BE2C (cell line): ENCODE data around the gene CSNK1G3.

ENCODE experiments used
- DNase-seq: peaks from one replicate; pipeline ENCODE4 v3.0.0-alpha.2; 2020
- H3K27me3 ChIP-seq: fragments of 250-450 bp; sonication (Bioruptor Pico); 2 replicates; pipeline ENCODE4 v1.5.1; 2020; ENCODE audit warnings: mild to moderate bottlenecking
- H3K36me3 ChIP-seq: fragments of 250-450 bp; sonication (Bioruptor Pico); 2 replicates; pipeline ENCODE4 v1.5.1; 2020; ENCODE audit warnings: mild to moderate bottlenecking
- H3K4me1 ChIP-seq: fragments of 250-450 bp; sonication (Bioruptor Pico); 2 replicates; pipeline ENCODE4 v1.5.1; 2020
- H3K4me3 ChIP-seq: 2 replicates; pipeline ENCODE4 v1.5.1; 2011; ENCODE audit warnings: low read depth, low read length
- H3K9me3 ChIP-seq: fragments of 250-450 bp; sonication (Bioruptor Pico); 2 replicates; pipeline ENCODE4 v1.5.1; 2020
- CTCF ChIP-seq: IDR thresholded peaks from 2 replicates; pipeline ENCODE4 v1.5.1; 2012; ENCODE audit warnings: mild to moderate bottlenecking, low read depth, low read length

Gene CSNK1G3

GRCh38 chr5:123559434-123559775 is 47.4 kb downstream of the CSNK1G3 start:
- H3K4me1 ChIP-seq = 0 out of 2 replicates have a peak, but pooled peaks cover 3% of the 10 kb centered on the region
- no peak for TF ChIP-seq CTCF
- H3K36me3 ChIP-seq = peaks cover 6% of the 10 kb centered on the region; the same call in 1 of the 2 replicates
- no peak overlapping the region for H3K4me3 ChIP-seq
- H3K9me3 ChIP-seq = no peaks in the 10 kb centered on the region
- no peaks in the 10 kb centered on the region for H3K27me3 ChIP-seq
- DNase-seq = no peak

DNA sequence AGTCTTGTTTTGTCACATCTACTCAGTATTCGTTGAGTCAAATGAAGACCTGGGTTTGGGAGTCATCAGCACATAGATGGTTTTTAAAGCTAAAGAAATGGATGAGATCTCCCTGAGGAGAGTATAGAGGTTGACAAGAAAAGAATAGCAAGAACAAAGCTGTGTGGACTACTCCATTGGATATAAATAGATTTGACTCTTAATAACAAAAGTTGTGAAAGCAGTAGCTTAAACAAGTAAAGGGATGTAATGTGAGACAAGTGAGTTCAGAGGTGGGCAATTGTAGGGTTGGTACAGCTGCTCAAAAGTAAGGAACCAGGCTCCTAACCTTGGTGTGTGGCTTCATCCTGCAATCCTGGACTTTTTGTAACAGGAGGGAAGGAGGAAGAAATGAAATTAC is 49.3 kb downstream of the CSNK1G3 start:
- no peak for DNase-seq
- Histone ChIP-seq H3K9me3 (no peaks in the 10 kb centered on the region), H3K4me3 (no peak overlapping the region), H3K36me3 (peaks cover 6% of the 10 kb centered on the region; the same call in 1 of the 2 replicates), H3K27me3 (no peaks in the 10 kb centered on the region), H3K4me1 (no peaks in the 10 kb centered on the region)
- no peak for TF ChIP-seq CTCF

GRCh38 chr5:123571927-123572326 is 60.0 kb downstream of the CSNK1G3 start:
- Histone ChIP-seq H3K4me1 (no peaks in the 10 kb centered on the region), H3K36me3 (no peaks in the 10 kb centered on the region), H3K9me3 (no peaks in the 10 kb centered on the region), H3K27me3 (no peaks in the 10 kb centered on the region), H3K4me3 (no peak overlapping the region)
- no peak for TF ChIP-seq CTCF
- no peak for DNase-seq

DNA sequence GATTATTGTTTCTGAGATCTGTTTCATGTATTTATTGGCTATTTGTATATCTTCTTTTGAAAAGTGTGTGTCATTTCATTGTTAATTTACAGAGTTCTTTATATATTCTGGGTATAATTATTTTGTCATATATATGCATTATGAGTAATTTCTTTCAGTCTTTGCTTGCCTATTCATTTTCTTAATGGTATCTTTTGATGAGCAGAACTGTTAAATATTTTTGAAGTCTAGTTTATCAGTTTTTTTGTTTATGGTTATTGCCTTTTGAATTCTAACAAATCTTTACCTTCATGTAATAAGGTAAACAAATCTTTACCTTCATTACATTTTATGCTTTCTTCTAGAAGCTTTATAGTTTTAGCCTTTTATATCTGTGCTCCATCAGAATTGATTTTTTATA is 66.4 kb downstream of the CSNK1G3 start:
- Histone ChIP-seq H3K4me1 (no peaks in the 10 kb centered on the region), H3K36me3 (peaks cover 6% of the 10 kb centered on the region), H3K4me3 (no peak overlapping the region), H3K27me3 (no peaks in the 10 kb centered on the region), H3K9me3 (no peaks in the 10 kb centered on the region)
- DNase-seq = no peak
- no peak for TF ChIP-seq CTCF

DNA sequence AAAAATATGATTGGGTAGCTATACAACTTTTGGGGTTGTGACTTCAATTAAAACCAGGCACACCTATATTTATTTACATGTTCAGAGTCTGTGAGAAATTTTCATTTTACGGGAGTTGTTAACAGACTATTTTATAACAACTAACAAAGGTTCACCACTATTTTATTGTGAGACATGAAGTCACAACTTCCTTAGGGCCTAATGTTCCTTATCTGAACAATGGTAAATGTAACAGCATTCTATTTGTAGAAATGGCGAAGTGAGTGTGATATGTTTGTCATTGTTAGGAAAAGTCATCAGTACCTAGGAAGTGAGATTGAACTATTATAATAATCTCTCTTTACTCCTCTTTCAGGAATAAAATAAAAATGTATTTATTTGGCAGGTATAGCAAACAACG is 67.4 kb downstream of the CSNK1G3 start:
- TF ChIP-seq CTCF = no peak
- Histone ChIP-seq H3K4me1 (no peaks in the 10 kb centered on the region), H3K9me3 (no peaks in the 10 kb centered on the region), H3K4me3 (no peak overlapping the region), H3K36me3 (peaks cover 6% of the 10 kb centered on the region), H3K27me3 (no peaks in the 10 kb centered on the region)
- DNase-seq = no peak

GRCh38 chr5:123582550-123583285 is 70.7 kb downstream of the CSNK1G3 start:
- Histone ChIP-seq H3K9me3 (no peaks in the 10 kb centered on the region), H3K36me3 (peaks cover 5% of the 10 kb centered on the region), H3K4me3 (no peak overlapping the region), H3K27me3 (no peaks in the 10 kb centered on the region), H3K4me1 (no peaks in the 10 kb centered on the region)
- no peak for DNase-seq
- no peak for TF ChIP-seq CTCF
